GM21529 (cell line): ENCODE measurements around the gene FLT3LG.

Experiments
- ATAC-seq: cut with Tn5 transposase; IDR thresholded peaks from one replicate; pipeline ENCODE4 v1.9.1; 2021; ENCODE audit not compliant: unreplicated experiment

The FLT3LG gene

GRCh38 chr19:49473868-49474541 is at the start of gene FLT3LG:
TSS of gene FLT3LG (plus strand) at chr19:49474215. CDS start at chr19:49474640, 425 bp downstream.
- ATAC-seq = peak; percentile 56

- no peak for ATAC-seq
Observed at GRCh38 chr19:49425178-49425577, 48.8 kb upstream of the FLT3LG start, which contains the start of gene GFY. TSS of gene GFY (plus strand) at chr19:49425388. CDS start at chr19:49426431, 1,043 bp downstream.

DNA sequence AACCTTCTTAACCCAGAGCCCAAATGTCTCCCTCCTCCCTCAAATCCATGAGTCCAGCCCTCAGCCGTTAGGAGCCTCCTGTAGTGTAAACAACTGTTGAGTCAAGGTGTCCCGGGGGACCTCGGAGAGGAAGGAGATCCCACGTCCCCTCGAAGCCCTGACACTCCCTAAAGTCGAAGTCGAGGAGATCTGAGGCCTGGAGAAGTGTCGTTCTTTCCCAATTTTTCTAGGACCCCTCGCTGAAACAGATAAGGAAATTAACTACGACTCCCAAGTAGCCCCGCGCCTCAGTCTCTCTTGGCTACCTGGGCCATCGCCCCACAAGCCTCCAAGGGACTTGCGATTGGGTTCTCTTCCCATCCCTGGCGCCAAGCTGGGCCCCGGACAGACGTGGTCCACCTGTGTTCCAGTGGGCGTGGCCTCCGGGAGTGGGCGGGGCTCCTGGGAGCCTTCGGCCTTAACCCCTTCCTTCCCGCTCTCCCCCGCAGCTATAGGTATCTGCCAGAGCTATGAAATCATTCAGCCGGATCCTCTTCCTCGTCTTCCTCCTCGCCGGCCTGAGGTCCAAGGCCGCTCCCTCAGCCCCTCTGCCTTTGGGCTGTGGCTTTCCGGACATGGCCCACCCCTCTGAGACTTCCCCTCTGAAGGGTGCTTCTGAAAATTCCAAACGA is 48.0 kb upstream of the FLT3LG start:
- no peak for ATAC-seq

- no peak for ATAC-seq
Observed at GRCh38 chr19:49427339-49427738, 46.7 kb upstream of the FLT3LG start.

- no peak for ATAC-seq
Observed at GRCh38 chr19:49427855-49428546, 46.0 kb upstream of the FLT3LG start.

DNA sequence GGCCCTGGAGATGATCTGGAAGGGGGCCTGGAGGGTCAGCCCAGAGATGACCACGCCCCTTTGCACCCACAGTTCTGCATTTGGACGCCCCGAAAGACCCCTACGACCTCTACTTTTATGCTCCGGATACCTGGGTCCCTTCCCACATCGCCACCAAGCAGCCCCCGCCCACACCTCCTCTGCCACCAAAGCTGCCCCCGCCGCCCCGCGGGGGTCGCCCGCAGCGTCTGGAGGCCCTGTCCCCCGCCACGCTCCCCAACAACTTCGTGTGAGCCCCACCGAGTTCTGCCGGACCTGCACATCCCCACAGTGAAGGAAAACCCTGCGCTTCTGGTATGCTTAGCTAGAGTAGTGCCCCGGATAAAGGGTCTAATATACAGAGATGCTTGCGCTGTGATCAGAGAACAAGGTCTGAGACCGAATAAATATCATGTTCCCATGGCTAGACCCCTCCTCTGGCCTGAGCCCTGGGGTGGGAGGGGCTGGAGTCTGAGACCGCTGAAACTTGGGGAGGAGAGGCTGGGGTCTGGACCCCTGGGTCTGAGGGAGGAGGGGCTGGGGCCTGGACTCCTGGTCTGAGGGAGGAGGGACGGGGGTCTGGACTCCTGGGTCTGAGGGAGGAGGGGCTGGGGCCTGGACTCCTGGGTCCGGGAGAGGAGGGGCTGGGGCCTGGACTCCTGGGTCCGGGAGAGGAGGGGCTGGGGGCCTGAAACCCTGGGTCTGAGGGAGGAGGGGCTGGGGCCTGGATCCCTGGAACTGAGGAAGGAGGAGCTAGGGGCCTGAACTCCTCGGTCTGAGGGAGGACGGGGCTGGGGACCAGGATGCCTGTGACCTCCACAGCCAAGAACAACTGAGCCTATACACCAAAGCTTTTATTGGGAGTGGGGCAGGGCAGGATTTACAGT is 45.2 kb upstream of the FLT3LG start:
- no peak for ATAC-seq

- no peak for ATAC-seq
Observed at GRCh38 chr19:49430172-49430677, 43.8 kb upstream of the FLT3LG start.

GRCh38 chr19:49430678-49431329 is 43.2 kb upstream of the FLT3LG start:
- ATAC-seq = no peak

- no peak for ATAC-seq
Observed at GRCh38 chr19:49431330-49431749, 42.7 kb upstream of the FLT3LG start.

GRCh38 chr19:49432141-49433073 is 41.6 kb upstream of the FLT3LG start:
- ATAC-seq = no peak

DNA sequence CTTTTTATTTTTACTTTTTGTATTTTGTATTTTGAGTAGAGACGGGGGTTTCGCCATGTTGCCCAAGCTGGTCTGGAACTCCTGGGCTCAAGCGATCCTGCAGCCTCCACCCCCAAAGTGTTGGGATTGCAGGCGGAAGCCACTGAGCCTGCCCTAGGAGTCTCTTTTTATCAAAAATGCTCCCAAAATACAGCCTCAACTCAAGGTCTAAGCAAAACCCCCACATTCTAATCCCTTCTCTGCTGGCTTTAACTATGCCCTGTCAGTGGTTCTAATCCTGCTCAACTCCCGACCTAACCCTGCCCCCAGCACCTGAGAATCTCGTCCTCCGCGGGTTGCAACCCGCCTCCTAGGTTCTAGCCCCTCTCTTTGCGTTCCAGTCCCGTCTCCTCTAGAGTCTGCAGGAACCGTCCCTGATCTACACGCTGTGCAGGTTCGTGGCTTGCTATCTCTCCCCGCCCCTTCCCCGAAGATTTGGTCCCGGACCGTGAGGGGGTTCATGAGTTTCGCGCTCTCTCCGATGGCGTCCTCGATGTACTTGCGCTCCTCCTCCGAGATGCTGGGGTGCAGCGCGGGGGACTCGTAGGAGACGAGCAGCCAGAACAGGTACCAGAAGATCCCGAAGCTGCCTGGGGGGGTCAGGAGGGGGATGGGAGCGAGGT is 40.6 kb upstream of the FLT3LG start:
- no peak for ATAC-seq

DNA sequence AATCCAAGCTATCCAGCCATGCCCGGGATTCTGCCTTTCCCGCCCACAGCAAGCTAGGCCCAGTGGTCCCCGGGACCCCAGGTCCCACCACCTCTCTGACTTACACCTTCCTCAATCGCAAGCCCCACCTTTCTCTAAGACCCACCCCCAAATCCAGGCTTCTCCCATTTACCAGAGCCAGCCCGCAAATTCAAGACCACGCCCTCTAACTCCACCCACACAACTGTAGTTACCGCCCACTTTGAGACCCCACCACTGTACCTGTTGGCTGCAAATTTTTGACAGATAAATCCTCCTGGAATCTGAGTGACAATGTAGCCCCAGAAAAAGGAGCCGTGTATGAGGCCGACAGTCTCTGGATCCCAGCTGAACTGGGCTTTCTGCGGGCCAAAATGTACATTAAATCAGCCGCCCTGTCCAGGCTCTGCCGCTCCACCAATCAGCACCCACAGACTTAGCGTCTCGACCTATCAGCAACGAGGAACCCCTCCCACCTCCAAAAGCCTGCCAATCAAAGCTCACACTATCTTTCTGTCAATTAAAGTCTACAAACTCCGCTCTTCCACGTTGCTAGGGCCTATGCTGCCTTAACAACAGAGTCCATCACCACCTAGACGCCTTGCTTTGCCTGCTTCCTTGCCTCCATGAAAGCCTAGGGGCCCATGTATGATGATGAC is 39.0 kb upstream of the FLT3LG start:
- ATAC-seq = no peak

DNA sequence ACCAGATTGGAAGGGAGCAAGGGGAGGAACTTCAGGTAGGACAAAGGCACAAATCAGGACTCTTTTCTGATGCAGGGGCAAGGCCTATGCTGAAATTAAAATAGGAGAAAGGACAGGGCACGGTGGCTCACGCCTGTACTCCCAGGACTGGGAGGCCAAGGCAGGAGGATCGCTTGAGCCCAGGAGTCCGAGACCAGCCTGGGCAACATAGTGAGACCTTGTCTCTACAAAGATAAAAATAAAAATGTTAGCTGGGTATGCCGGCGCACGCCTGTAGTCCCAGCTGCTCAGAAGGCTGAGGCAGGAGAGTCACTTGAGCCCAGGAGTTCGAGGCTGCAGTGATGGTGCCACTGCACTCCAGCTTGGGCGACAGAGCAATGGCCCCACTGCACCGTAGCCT is 38.3 kb upstream of the FLT3LG start:
- no peak for ATAC-seq

- no peak for ATAC-seq
Observed at GRCh38 chr19:49436381-49437017, 37.5 kb upstream of the FLT3LG start.

GRCh38 chr19:49437231-49437630 is 36.8 kb upstream of the FLT3LG start:
- ATAC-seq = no peak

- no peak for ATAC-seq
Observed at GRCh38 chr19:49438261-49438660, 35.8 kb upstream of the FLT3LG start.

DNA sequence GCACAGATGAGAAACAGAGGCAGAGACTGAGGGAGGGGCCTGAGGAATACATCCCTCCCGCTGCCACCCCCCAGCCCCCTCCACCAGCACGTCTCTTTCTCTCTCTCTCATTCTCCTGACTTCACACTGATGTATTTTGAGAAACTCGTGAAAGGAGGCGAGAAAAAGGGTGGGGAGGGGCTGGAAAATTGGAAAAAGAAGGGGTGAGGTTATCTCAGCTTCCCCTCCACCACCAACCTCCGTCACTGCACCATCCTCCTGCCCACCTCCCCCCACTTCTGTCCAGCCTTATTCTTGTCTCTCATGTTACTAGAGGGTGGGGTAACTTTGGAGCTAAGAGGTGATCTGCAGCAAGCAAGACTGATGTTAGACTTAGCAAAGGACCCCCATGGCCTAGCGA is 34.2 kb upstream of the FLT3LG start:
- ATAC-seq = no peak
